NCI-H774 (cell line): ENCODE data around the gene EMC1.
"Not testable (repeated sequence)": the region's sequence is repeated elsewhere in the genome, so short reads cannot be mapped to it uniquely, and the experiment has no call there.

Experiments
- DNase-seq: peaks from one replicate; lab custom pipeline; 2025; lab: John Stamatoyannopoulos, UW

The EMC1 gene

DNA sequence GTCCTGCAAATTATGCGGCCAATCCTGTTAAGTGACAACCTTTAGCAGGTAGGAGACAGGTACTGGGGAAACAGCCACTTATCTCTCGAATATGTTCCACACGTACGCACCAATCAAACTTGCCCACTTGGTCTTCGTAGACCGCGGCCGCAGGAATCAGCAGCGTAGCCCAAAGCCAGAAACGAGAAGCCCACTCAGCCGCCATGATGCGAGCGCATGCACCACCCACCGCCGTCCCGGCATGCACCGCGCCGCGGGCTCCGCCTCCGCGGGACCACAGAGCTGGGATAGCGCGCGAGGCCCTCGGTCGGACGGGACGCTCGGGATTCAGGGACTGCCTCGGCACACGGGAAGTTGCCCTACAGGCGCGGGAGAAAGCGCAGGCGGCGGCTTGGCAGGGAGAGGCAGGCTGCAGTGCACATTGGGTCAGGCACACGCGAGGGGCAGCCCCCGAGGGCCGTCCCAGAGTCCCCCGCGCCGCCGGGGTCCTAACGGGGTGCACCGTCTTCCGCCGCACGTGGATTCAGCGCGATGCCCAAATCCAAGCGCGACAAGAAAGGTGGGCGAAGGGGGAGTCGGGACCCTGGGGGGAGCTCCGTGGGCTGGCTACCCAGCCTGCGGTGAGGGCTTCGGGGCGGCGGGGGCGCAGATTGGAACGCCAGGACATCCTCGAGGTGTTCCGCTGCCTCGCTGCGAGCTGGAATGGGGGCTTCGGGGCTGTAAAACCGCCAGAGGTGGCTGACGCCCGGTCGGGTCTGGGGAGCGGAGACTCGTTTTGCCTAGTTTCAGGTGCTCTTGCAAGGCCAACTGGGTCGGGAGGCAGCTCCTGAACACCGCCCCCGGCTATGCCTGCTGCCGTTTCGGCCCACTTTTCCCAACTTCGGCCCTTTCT lies at the start of gene EMC1, which contains the start of gene MRTO4:
Gene EMC1 (minus strand): TSS at position 220 of the 892 bp plus-strand sequence. CDS start 15 bp downstream, at position 205.
Gene MRTO4 (plus strand): TSS at position 501 of the 892 bp plus-strand sequence. CDS start 31 bp downstream, at position 532.
- DNase-seq: peak; percentile 45

DNA sequence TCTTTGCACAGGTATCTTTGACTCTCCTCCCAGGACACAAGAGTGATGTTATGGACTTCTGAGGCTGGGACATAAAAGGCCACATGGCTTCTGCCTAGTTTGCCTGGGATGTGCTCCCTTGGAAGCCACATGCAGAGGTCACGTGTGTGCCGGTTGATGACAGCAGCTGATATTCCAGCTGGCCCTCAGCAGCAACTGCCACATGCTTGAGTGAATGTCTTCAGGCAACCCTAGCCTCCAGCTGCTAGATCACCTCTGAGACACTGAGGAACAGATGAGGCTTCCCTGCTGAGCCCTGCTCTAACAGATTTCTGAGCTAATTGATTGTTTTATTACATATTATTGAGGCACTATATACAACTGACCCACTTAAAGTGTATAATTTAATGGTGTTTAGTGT lies 48.9 kb upstream of the EMC1 start:
- DNase-seq: no peak

- no peak for DNase-seq
These were observed 43.3 kb upstream of the EMC1 start for GRCh38 chr1:19294638-19295037.

DNA sequence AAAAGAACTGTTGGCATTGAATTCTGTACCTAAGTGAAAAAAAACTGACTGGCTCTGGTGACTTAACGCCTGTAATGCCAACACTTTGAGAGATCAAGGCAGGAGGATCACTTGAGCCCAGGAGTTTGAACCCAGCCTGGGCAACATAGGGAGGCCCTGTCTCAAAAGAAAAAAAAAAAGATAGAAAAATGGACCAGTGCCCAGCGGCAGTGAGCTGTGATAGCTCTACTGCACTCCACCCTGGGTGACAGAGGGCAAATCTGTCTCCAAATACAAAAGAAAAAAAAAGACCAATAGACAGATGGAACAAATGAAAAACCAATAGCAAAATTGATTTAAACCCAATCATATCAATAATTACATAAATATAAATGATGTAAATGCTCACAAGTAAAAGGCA lies 37.9 kb upstream of the EMC1 start:
- no peak for DNase-seq

- not testable (repeated sequence) for DNase-seq
These were observed 37.3 kb upstream of the EMC1 start, which contains the start of gene AKR7A3 for GRCh38 chr1:19288324-19289241. TSS of gene AKR7A3 (minus strand) at chr1:19288770. CDS start at chr1:19288709, 61 bp downstream.

- no peak for DNase-seq
These were observed 36.3 kb upstream of the EMC1 start for GRCh38 chr1:19287436-19288185.

- not testable (repeated sequence) for DNase-seq
These were observed 34.5 kb upstream of the EMC1 start for GRCh38 chr1:19285807-19286206.

GRCh38 chr1:19285366-19285765 lies 34.0 kb upstream of the EMC1 start:
- DNase-seq: not testable (repeated sequence)

GRCh38 chr1:19284881-19285280 lies 33.6 kb upstream of the EMC1 start:
- DNase-seq: no peak

DNA sequence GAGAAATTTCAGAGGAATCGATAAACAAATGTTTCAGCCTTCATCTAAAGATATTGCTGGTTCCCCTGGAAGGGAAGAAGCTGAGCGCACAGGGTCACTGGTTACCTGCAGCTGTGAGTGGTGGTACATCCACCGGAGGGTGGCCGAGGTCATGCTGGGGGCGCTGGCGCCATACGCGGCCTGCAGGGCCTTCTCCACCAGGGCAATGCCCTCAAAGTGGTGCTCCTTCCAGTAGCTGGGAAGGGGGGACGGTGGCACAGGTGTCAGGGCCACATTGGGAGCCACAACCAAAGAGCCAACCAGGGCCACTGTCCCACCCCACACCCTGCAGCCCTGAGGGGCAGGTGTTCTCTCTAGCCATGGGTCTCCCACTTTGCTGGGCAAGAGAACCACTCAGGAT lies 32.6 kb upstream of the EMC1 start:
- no peak for DNase-seq

- no peak for DNase-seq
These were observed 23.3 kb upstream of the EMC1 start for GRCh38 chr1:19274636-19275035.

- DNase-seq: not testable (repeated sequence)
These were observed 22.7 kb upstream of the EMC1 start for GRCh38 chr1:19273844-19274531.

DNA sequence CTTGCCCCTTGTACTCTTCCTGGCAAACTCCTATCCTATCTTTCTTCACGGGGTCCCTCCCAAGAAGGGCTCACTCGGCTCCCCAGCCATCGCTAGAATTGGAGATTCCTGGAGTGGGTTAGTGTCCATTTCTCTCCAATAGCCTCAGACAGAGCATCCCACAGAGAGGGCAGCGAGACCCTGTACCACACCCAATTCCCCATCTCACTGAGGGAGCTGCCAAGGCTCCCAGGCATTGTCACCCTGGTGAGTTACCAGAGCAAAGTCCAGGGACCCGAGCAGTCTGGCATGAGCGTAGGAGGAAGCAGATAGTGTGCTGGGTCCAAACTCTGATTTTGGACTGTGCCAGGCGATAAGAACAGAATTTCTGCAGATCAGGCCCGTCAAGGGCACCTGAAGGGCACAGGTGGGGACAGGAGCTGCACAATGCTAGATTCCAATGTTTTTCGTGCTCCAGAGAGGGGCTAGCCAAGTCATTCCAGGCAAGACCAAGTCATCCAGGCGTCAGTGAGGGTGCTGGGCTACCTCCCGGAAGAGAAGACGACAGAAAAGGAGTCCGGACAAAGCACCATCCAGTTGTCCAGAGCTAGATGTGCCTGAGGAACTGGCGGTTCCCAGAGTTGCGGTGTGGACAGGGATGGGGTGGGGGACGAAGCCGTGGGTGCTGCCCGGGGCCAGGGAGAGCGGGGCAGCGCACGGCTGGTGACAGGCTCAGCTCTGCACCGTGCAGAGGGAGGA lies 22.0 kb upstream of the EMC1 start:
- no peak for DNase-seq

DNA sequence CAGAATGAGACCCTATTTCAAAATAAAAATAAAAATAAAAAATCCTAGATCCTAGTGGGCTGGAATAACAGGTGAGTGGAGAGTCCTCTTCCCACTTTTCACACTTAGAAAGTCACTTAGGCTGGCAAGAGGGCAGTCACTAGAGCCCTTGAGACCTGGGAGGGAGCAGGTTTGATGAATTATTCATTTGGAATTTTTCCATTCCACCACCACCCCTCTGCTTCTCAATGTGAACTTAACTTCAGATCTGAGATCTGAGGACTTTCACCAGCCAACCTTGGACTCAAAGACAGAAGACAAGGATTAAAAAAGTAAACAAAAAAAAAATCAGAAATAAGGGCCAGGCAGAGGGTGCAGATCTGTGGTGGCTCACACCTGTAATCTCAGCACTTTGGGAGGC lies 20.7 kb upstream of the EMC1 start:
- DNase-seq: no peak

DNA sequence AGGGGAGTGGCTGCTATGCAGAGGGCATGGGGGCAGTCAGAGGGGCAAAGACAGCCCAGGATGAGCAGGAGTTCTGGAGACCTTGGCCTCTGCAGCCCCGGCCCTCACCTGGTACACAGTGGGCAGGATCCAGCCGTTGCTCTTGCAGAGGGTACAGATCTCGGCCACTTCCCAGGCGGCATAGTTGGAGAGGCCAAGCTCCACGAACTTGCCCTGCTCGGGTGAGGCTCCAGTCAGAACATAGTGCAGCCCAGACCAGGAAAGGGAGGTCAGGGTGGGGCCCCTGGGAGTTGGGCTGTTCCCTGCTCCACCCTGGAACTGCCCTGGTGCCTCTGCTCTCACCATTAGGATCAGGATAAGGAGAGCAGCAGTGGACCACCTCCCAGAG lies 19.0 kb upstream of the EMC1 start:
- DNase-seq: not testable (repeated sequence)

DNA sequence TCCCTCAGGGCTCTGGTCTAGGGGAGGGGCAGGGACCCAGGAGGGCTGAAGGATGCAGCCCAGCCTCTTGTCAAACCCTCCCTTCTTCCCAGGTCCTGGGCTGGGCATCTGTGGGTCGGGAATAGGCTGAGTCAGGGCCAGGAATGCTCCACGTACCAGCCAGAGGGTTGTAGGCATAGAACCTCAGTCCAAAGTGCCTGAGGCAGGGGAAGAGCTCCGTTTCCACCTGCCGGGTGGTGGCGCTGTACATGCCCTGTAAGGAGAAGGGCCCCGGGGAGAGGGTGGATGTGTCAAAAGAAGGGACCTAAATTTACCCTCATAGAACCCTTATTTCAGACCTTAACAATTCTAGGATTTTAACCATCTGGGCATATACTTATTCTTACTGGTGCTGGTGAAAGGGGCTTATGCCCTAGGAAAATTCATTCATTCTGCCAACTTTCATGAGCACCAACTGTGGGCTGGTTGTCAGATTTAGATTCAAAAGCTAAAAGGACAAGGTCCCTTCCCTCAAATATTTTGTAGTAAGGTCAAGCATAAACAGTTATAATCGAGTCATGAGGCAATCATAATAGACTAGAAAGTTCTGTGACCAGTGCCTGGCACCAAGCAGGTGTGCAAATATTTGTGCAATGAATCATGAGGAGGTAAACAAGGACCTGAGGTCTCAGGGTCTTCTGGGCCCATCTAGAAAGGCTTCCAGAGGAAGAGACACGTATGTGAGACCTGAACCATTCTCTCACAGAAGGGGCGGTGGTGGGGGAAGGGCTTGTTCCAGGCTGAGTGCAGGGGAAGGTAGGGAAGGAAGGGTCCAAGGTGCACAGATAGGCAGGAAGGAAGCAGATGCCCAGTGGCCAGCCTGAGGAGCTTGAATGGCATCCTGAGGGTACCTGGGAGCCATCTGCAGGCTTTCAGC lies 18.4 kb upstream of the EMC1 start:
- not testable (repeated sequence) for DNase-seq

DNA sequence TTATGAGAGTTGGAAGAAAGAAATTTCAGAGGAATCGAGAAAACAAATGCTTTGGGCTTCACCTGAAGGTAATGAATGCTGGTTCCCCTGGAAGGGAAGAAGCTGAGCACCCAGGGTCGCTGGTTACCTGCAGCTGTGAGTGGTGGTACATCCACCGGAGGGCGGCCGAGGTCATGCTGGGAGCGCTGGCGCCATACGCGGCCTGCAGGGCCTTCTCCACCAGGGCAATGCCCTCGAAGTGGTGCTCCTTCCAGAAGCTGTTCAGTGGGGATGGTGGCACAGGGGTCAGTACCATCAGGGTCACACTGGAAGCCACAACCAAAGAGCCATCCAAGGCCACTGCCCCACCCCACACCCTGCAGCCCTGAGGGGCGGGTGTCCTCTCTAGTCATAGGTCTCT lies 17.1 kb upstream of the EMC1 start:
- DNase-seq: no peak

DNA sequence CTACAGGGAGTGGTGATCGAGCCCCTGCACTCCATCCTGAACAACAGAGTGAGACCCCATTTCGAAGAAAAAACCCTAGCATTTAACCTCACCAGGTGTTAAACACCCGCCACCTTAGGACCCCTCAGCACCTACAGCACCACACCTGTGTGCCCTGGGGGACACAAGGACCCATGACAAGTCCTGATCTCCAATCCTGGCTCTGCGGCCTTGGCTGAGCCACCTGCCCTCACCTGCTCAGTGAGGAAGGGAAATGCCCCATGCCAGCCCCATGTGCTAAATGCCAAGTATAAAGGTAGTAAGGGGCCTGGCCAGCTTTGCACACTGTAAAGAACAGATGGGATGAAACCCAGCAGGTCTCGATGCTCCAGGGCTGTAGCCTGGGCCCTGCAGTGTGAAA lies 11.4 kb upstream of the EMC1 start:
- DNase-seq: no peak

DNA sequence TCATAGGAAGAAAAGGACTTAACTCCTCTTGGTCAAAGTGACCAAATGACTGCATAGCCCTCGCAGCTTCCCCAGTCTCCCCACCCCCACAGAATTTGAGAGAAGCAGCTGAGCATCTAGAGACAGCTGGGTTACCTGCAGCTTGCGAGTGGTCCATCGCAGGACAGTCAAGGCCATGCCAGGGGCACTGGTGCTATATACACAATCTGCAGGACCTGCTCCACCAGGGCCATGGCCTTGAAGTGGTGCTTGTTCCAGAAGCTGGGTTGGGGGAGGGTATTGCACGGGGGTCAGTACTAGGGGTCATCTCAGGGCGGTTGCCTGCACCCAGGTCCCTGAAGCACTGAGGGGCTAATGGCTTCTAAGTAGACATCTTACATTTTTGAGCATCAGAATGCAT lies 10.7 kb upstream of the EMC1 start:
- DNase-seq: no peak
